Measurements from ENCODE around the gene NKAIN2. TPM values are rescaled to one million over a fixed set of nuclear protein-coding genes. Genes with fewer than 3 reads are reported as not detected.

Gene NKAIN2
- total RNA-seq, 1 experiment from 2014 or later, result not detected

DNA sequence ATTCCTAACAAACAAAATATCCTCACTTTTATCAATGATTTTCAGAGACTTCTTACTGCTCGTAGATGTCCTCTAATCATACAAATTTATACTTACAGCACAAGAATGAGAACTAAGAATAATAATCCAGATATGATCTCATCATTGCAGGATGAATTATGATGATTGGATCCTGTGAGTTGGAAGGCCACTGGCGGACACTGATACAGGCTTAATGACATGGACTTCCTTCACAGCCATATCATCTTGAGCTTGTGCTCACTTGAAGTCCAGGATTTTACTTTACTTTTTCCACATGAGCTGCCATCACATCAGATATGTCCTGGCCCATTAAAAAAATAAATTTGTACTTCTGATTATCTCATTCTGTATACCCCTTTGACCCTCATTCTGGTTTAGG is 94.3 kb downstream of the NKAIN2 start:
- H3K4me2 ChIP-seq (ENCODE audit: low read length), result no peak overlapping the region
- H3K9me3 ChIP-seq (ENCODE audit: control insufficient read depth in 1 of 2, insufficient read depth in 1 of 2, low read depth in 1 of 2, low read length in 2 of 2), result no peaks in the 10 kb centered on the region
- no peak overlapping the region for H3K9ac ChIP-seq (ENCODE audit: low read length)
- no peaks in the 10 kb centered on the region for H4K20me1 ChIP-seq (ENCODE audit: insufficient read depth)
- no peak for DNase-seq (ENCODE audit: low read depth, low spot score)
- no peak overlapping the region for H3K4me3 ChIP-seq (replicated peaks in 1 of 2; ENCODE audit: low read depth in 1 of 2, low read length in 2 of 2)
- no TSS peak for BruUV-seq (replicated peaks)
- H3K9me2 ChIP-seq (ENCODE audit: insufficient read depth), result no peaks in the 10 kb centered on the region
- ChIA-PET POLR2A (no interaction called here), RAD21 (ENCODE audit: low non-redundant PET in 1 of 2, low total read pairs in 2 of 2, uncharacterized antibody in 2 of 2, unreplicated experiment in 2 of 2) (no interaction called here), CTCF (no interaction called here)
- H3K27ac ChIP-seq (ENCODE audit: low read depth, low read length), result no peak overlapping the region
- TF ChIP-seq SIN3A (IDR thresholded peaks at IDR 0.05; ENCODE audit: low read depth) (no peak), SP1 (IDR thresholded peaks at IDR 0.05; ENCODE audit: low read depth) (no peak), YY1 (IDR thresholded peaks at IDR 0.05; ENCODE audit: extremely low read depth, insufficient replicate concordance, low read depth, low read length) (no peak), ELF1 (IDR thresholded peaks at IDR 0.05; ENCODE audit: borderline replicate concordance, low read depth) (no peak), SRF (IDR thresholded peaks at IDR 0.05; ENCODE audit: low read depth) (no peak), CEBPB (IDR thresholded peaks at IDR 0.05; ENCODE audit: low read depth) (no peak), ZBTB33 (IDR thresholded peaks at IDR 0.05; ENCODE audit: extremely low read depth, insufficient replicate concordance, low read length) (no peak), CBX3 (IDR thresholded peaks at IDR 0.05; ENCODE audit: low read depth) (no peak), RAD21 (IDR thresholded peaks at IDR 0.05; ENCODE audit: low read depth) (no peak), POLR2A (IDR thresholded peaks at IDR 0.05; ENCODE audit: borderline replicate concordance, extremely low read depth, insufficient read depth, insufficient read length) (no peak), TCF7L2 (IDR thresholded peaks at IDR 0.05; ENCODE audit: borderline replicate concordance, extremely low read depth, insufficient read depth, insufficient read length) (no peak), JUND (IDR thresholded peaks at IDR 0.05) (no peak), EGR1 (IDR thresholded peaks at IDR 0.05; ENCODE audit: low read depth) (no peak), EZH2 (IDR thresholded peaks at IDR 0.05) (no peak), ATF3 (IDR thresholded peaks at IDR 0.05) (no peak), ZNF274 (IDR thresholded peaks at IDR 0.05; ENCODE audit: low read depth, low read length) (no peak)
- TF ChIP-seq, protein P1, sequence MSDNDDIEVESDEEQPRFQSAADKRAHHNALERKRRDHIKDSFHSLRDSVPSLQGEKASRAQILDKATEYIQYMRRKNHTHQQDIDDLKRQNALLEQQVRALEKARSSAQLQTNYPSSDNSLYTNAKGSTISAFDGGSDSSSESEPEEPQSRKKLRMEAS (IDR thresholded peaks at IDR 0.05), result no peak
- no peaks in the 10 kb centered on the region for H3K27me3 ChIP-seq (ENCODE audit: insufficient read depth, low read length)
- H3K4me1 ChIP-seq (ENCODE audit: control insufficient read depth in 1 of 2, insufficient read depth in 2 of 2, low read length in 2 of 2), result no peaks in the 10 kb centered on the region
- no peak for ATAC-seq
- H3K79me2 ChIP-seq (ENCODE audit: insufficient read depth, low read length), result no peaks in the 10 kb centered on the region
- H3K36me3 ChIP-seq (ENCODE audit: control insufficient read depth in 1 of 2, insufficient read depth in 2 of 2, low read length in 2 of 2), result no peaks in the 10 kb centered on the region
- H2AFZ ChIP-seq (ENCODE audit: low read depth, low read length, poor library complexity, severe bottlenecking), result no peak overlapping the region
- intact Hi-C loops (cut with micrococcal nuclease), result no loop called here
